Nephron (organoid): ENCODE results near the gene KRTAP5-11.
"Not testable (repeated sequence)": the region's sequence is repeated elsewhere in the genome, so short reads cannot be mapped to it uniquely, and the experiment has no call there.

Source experiments
- H3K27ac Mint-ChIP-seq, 3 experiments: 2 replicates each; pipeline ENCODE4 v1.8.0; 2020; ENCODE audit warnings: mixed read lengths in 3 of 3, mild to moderate bottlenecking in 2 of 3, moderate library complexity in 1 of 3
- H3K27me3 Mint-ChIP-seq: 2 replicates; pipeline ENCODE4 v1.8.0; 2021; ENCODE audit warnings: low read depth, mild to moderate bottlenecking, moderate library complexity, mixed read lengths
- H3K36me3 Mint-ChIP-seq: 2 replicates; pipeline ENCODE4 v1.8.0; 2020; ENCODE audit warnings: low read depth, mixed read lengths
- H3K4me1 Mint-ChIP-seq: 2 replicates; pipeline ENCODE4 v1.8.0; 2020; ENCODE audit warnings: mixed read lengths
- H3K4me3 Mint-ChIP-seq, 3 experiments: 2 replicates each; pipeline ENCODE4 v1.8.0; 2020; ENCODE audit warnings: mild to moderate bottlenecking in 3 of 3, mixed read lengths in 3 of 3, moderate library complexity in 2 of 3
- H3K9me3 Mint-ChIP-seq: 2 replicates; pipeline ENCODE4 v1.8.0; 2020; ENCODE audit warnings: mixed read lengths
- CTCF ChIP-seq, 3 experiments: fragments of 200-600 bp; sonication (generic); IDR thresholded peaks; one replicate each; pipeline ENCODE4 v1.5.0; 2021; ENCODE audit warnings: antibody characterized with exemption in 3 of 3; ENCODE audit not compliant: unreplicated experiment in 3 of 3

The KRTAP5-11 gene

GRCh38 chr11:71582309-71582895 is at the start of gene KRTAP5-11:
Gene KRTAP5-11, minus strand, starts transcription at chr11:71582875. Its CDS starts 38 bp downstream, at chr11:71582837.
- no peak within 1 kb of the TSS for H3K27ac Mint-ChIP-seq
- no peak for TF ChIP-seq CTCF (IDR thresholded peaks at IDR 0.05; ENCODE audit: unreplicated experiment in 3 of 3)
- no peaks in the 10 kb centered on the region for H3K36me3 Mint-ChIP-seq

GRCh38 chr11:71631551-71631950 is 48.9 kb upstream of the KRTAP5-11 start:
- H3K27ac Mint-ChIP-seq, H3K4me3 Mint-ChIP-seq, H3K36me3 Mint-ChIP-seq, H3K4me1 Mint-ChIP-seq, H3K9me3 Mint-ChIP-seq: not testable (repeated sequence)
- H3K27me3 Mint-ChIP-seq: peaks cover 34% of the 10 kb centered on the region

More at GRCh38 chr11:71582309-71582895, at the start of gene KRTAP5-11:
- H3K9me3 Mint-ChIP-seq: no peaks in the 10 kb centered on the region
- H3K27me3 Mint-ChIP-seq: peaks cover 24% of the 10 kb centered on the region
- H3K4me1 Mint-ChIP-seq: peaks cover 30% of the 10 kb centered on the region
- no peak within 1 kb of the TSS for H3K4me3 Mint-ChIP-seq

- H3K4me1 Mint-ChIP-seq, H3K36me3 Mint-ChIP-seq, H3K4me3 Mint-ChIP-seq, H3K27ac Mint-ChIP-seq, H3K9me3 Mint-ChIP-seq: not testable (repeated sequence)
- H3K27me3 Mint-ChIP-seq: peaks cover 29% of the 10 kb centered on the region
Measured at GRCh38 chr11:71630071-71630470, 47.4 kb upstream of the KRTAP5-11 start.

GRCh38 chr11:71628943-71629342 is 46.3 kb upstream of the KRTAP5-11 start:
- H3K4me3 Mint-ChIP-seq, H3K9me3 Mint-ChIP-seq, H3K36me3 Mint-ChIP-seq, H3K27ac Mint-ChIP-seq, H3K4me1 Mint-ChIP-seq: not testable (repeated sequence)
- peaks cover 26% of the 10 kb centered on the region for H3K27me3 Mint-ChIP-seq

- H3K36me3 Mint-ChIP-seq, H3K27ac Mint-ChIP-seq, H3K9me3 Mint-ChIP-seq, H3K4me1 Mint-ChIP-seq, H3K4me3 Mint-ChIP-seq: not testable (repeated sequence)
- H3K27me3 Mint-ChIP-seq: peaks cover 20% of the 10 kb centered on the region
Measured at GRCh38 chr11:71623226-71623625, 40.6 kb upstream of the KRTAP5-11 start.

- H3K4me1 Mint-ChIP-seq, H3K4me3 Mint-ChIP-seq: not testable (repeated sequence)
Measured at GRCh38 chr11:71622561-71622960, 39.9 kb upstream of the KRTAP5-11 start.

GRCh38 chr11:71615003-71615402 is 32.3 kb upstream of the KRTAP5-11 start:
- not testable (repeated sequence) for H3K27ac Mint-ChIP-seq, H3K4me3 Mint-ChIP-seq, H3K4me1 Mint-ChIP-seq, H3K36me3 Mint-ChIP-seq, H3K9me3 Mint-ChIP-seq
- peaks cover 47% of the 10 kb centered on the region for H3K27me3 Mint-ChIP-seq

More at GRCh38 chr11:71622561-71622960, 39.9 kb upstream of the KRTAP5-11 start:
- H3K27ac Mint-ChIP-seq, H3K9me3 Mint-ChIP-seq, H3K36me3 Mint-ChIP-seq: not testable (repeated sequence)
- peaks cover 17% of the 10 kb centered on the region for H3K27me3 Mint-ChIP-seq

GRCh38 chr11:71614366-71614917 is 31.8 kb upstream of the KRTAP5-11 start:
- H3K27ac Mint-ChIP-seq, H3K36me3 Mint-ChIP-seq, H3K9me3 Mint-ChIP-seq, H3K4me1 Mint-ChIP-seq, H3K4me3 Mint-ChIP-seq: not testable (repeated sequence)
- peaks cover 53% of the 10 kb centered on the region for H3K27me3 Mint-ChIP-seq

- not testable (repeated sequence) for H3K9me3 Mint-ChIP-seq, H3K4me1 Mint-ChIP-seq, H3K36me3 Mint-ChIP-seq, H3K4me3 Mint-ChIP-seq, H3K27ac Mint-ChIP-seq
- H3K27me3 Mint-ChIP-seq: peaks cover 58% of the 10 kb centered on the region
Measured at GRCh38 chr11:71613931-71614330, 31.3 kb upstream of the KRTAP5-11 start.

GRCh38 chr11:71611218-71611910 is 28.7 kb upstream of the KRTAP5-11 start:
- H3K4me3 Mint-ChIP-seq, H3K4me1 Mint-ChIP-seq, H3K9me3 Mint-ChIP-seq, H3K27ac Mint-ChIP-seq, H3K36me3 Mint-ChIP-seq: not testable (repeated sequence)
- peaks cover 79% of the 10 kb centered on the region for H3K27me3 Mint-ChIP-seq

GRCh38 chr11:71608272-71608671 is 25.6 kb upstream of the KRTAP5-11 start:
- H3K36me3 Mint-ChIP-seq, H3K27ac Mint-ChIP-seq, H3K4me3 Mint-ChIP-seq, H3K4me1 Mint-ChIP-seq, H3K9me3 Mint-ChIP-seq: not testable (repeated sequence)
- H3K27me3 Mint-ChIP-seq: peaks cover 92% of the 10 kb centered on the region

GRCh38 chr11:71607520-71608216 is 25.0 kb upstream of the KRTAP5-11 start:
- H3K27ac Mint-ChIP-seq, H3K9me3 Mint-ChIP-seq, H3K36me3 Mint-ChIP-seq, H3K4me1 Mint-ChIP-seq: not testable (repeated sequence)
- Mint-ChIP-seq H3K4me3 (peak overlapping the region in 1 of 3 experiments; percentile 69), H3K27me3 (peaks cover 86% of the 10 kb centered on the region)

- Mint-ChIP-seq H3K4me3 (peak overlapping the region; percentile 62 to 72 (median 69)), H3K27me3 (peaks cover 86% of the 10 kb centered on the region)
- not testable (repeated sequence) for H3K4me1 Mint-ChIP-seq, H3K9me3 Mint-ChIP-seq, H3K27ac Mint-ChIP-seq, H3K36me3 Mint-ChIP-seq
Measured at GRCh38 chr11:71606853-71607519, 24.3 kb upstream of the KRTAP5-11 start.
